Colonic mucosa (tissue), 4 donors: ENCODE data around the gene SS18. TPM values are rescaled to one million over a fixed set of nuclear protein-coding genes. Genes with fewer than 3 reads are reported as not detected.

Source experiments
- DNase-seq: peaks from one replicate; pipeline ENCODE4 v3.0.0-alpha.2; 2020
- H3K27ac ChIP-seq: fragments of 200-600 bp; one replicate; pipeline ENCODE4 v1.8.0; 2021
- H3K27me3 ChIP-seq: fragments of 200-600 bp; one replicate; pipeline ENCODE4 v1.8.0; 2021
- H3K36me3 ChIP-seq: fragments of 200-600 bp; one replicate; pipeline ENCODE4 v1.8.0; 2021
- H3K4me1 ChIP-seq: fragments of 200-600 bp; one replicate; pipeline ENCODE4 v1.8.0; 2021; ENCODE audit warnings: mild to moderate bottlenecking
- H3K4me3 ChIP-seq: fragments of 200-600 bp; one replicate; pipeline ENCODE4 v1.8.0; 2021
- H3K9ac ChIP-seq, 2 donors: one replicate each; pipeline ENCODE4 v1.7.0; 2013; ENCODE audit warnings: control low read depth in 2 of 2, low read depth in 2 of 2, low read length in 2 of 2
- H3K9me3 ChIP-seq: fragments of 200-600 bp; one replicate; pipeline ENCODE4 v1.8.0; 2021
- CTCF ChIP-seq: fragments of 200-600 bp; IDR thresholded peaks from one replicate; pipeline ENCODE4 v1.8.0; 2022; ENCODE audit warnings: antibody characterized with exemption, mild to moderate bottlenecking
- intact Hi-C: fragments of 100-400 bp; cut with DNase I; formaldehyde crosslinking; loops from one replicate; pipeline ENCODE4 v1.14.1; 2022
- total RNA-seq, 2 donors: library from RNA; stranded (reverse); fragmentation: NEBNext Ultra II Directional in 1 of 2; extraction: Animal tissue kit (Norgen Biotek cat#: 25700) in 1 of 2; gene quantifications; one replicate each; pipeline ENCODE4 v1.2.1, GENCODE V29; 2021
- donor health status: healthy.
- donor health status: DM: no; HTN: no; CAD: no.
- donor health status: DM: no; HTN: no; CAD: no.

Gene SS18
- total RNA-seq, 2 donors from 2014 or later, result 41.9 to 43.9 TPM

- DNase-seq, result no peak
- Histone ChIP-seq H3K4me3 (no peak overlapping the region), H3K36me3 (no peaks in the 10 kb centered on the region), H3K27me3 (no peaks in the 10 kb centered on the region), H3K4me1 (no peaks in the 10 kb centered on the region), H3K9ac (no peak overlapping the region), H3K9me3 (no peaks in the 10 kb centered on the region), H3K27ac (no peak overlapping the region)
- intact Hi-C loops, result no loop called here
- no peak for TF ChIP-seq CTCF
Measured at GRCh38 chr18:26051843-26052242, 38.6 kb downstream of the SS18 start.

- Histone ChIP-seq H3K9me3 (no peaks in the 10 kb centered on the region), H3K9ac (no peak overlapping the region), H3K27me3 (no peaks in the 10 kb centered on the region), H3K36me3 (no peaks in the 10 kb centered on the region), H3K27ac (no peak overlapping the region), H3K4me3 (no peak overlapping the region), H3K4me1 (no peaks in the 10 kb centered on the region)
- no peak for TF ChIP-seq CTCF
- no peak for DNase-seq
- intact Hi-C loops, result no loop called here
Measured at GRCh38 chr18:26046419-26047077, 43.9 kb downstream of the SS18 start.

- TF ChIP-seq CTCF, result no peak
- intact Hi-C loops, result no loop called here
- H3K4me3 ChIP-seq, result no peak overlapping the region
Measured at GRCh38 chr18:26044807-26045206, 45.6 kb downstream of the SS18 start.

GRCh38 chr18:26040051-26040656 lies 50.3 kb downstream of the SS18 start:
- intact Hi-C loops, result no loop called here
- no peak overlapping the region for H3K4me3 ChIP-seq
- no peaks in the 10 kb centered on the region for H3K4me1 ChIP-seq
- DNase-seq, result no peak
- no peaks in the 10 kb centered on the region for H3K9me3 ChIP-seq
- no peak overlapping the region for H3K9ac ChIP-seq
- no peaks in the 10 kb centered on the region for H3K36me3 ChIP-seq
- no peaks in the 10 kb centered on the region for H3K27me3 ChIP-seq
- H3K27ac ChIP-seq, result no peak overlapping the region
- TF ChIP-seq CTCF, result no peak

More at GRCh38 chr18:26044807-26045206, 45.6 kb downstream of the SS18 start:
- no peaks in the 10 kb centered on the region for H3K36me3 ChIP-seq
- DNase-seq, result no peak
- no peaks in the 10 kb centered on the region for H3K4me1 ChIP-seq
- H3K9me3 ChIP-seq, result no peaks in the 10 kb centered on the region
- H3K27me3 ChIP-seq, result no peaks in the 10 kb centered on the region
- H3K27ac ChIP-seq, result no peak overlapping the region
- no peak overlapping the region for H3K9ac ChIP-seq

GRCh38 chr18:26039203-26039602 lies 51.2 kb downstream of the SS18 start:
- H3K9me3 ChIP-seq, result no peaks in the 10 kb centered on the region
- no peak for DNase-seq
- peaks cover 2% of the 10 kb centered on the region for H3K36me3 ChIP-seq
- no peak overlapping the region for H3K9ac ChIP-seq
- H3K27ac ChIP-seq, result no peak overlapping the region
- H3K27me3 ChIP-seq, result no peaks in the 10 kb centered on the region
- intact Hi-C loops, result no loop called here
- TF ChIP-seq CTCF, result no peak
- no peak overlapping the region for H3K4me3 ChIP-seq
- H3K4me1 ChIP-seq, result no peaks in the 10 kb centered on the region
